Calu3 (cell line): ENCODE data around the gene SEMA6C. TPM values are rescaled to one million over a fixed set of nuclear protein-coding genes. Genes with fewer than 3 reads are reported as not detected.

Experiments
- BruUV-seq: library from RNA; stranded (reverse); fragments of 400-500 nt; replicated peaks from 2 replicates; lab custom pipeline; 2021; lab: Mats Ljungman, UMichigan
- CTCF ChIA-PET: fragments of 300-600 bp; sonication (Branson Sonifier 250); formaldehyde crosslinking; loops from one replicate; lab custom pipeline; 2022; ENCODE audit warnings: antibody characterized with exemption; lab: Charles Lee
- DNase-seq: peaks from one replicate; pipeline ENCODE4 v3.0.0; 2022
- H3K27ac Mint-ChIP-seq: one replicate; pipeline ENCODE4 v1.8.0; 2022; ENCODE audit warnings: mixed read lengths; ENCODE audit not compliant: unreplicated experiment
- H3K27me3 Mint-ChIP-seq: one replicate; pipeline ENCODE4 v1.8.0; 2022; ENCODE audit warnings: mixed read lengths; ENCODE audit not compliant: unreplicated experiment
- H3K36me3 Mint-ChIP-seq: one replicate; pipeline ENCODE4 v1.8.0; 2022; ENCODE audit warnings: mild to moderate bottlenecking, moderate library complexity, mixed read lengths; ENCODE audit not compliant: insufficient read depth, unreplicated experiment
- H3K4me1 Mint-ChIP-seq: one replicate; pipeline ENCODE4 v1.8.0; 2022; ENCODE audit warnings: mild to moderate bottlenecking, low read depth, mixed read lengths; ENCODE audit not compliant: unreplicated experiment
- H3K4me3 Mint-ChIP-seq: one replicate; pipeline ENCODE4 v1.8.0; 2022; ENCODE audit warnings: mild to moderate bottlenecking, low read depth, moderate library complexity, mixed read lengths; ENCODE audit not compliant: unreplicated experiment
- H3K9me3 Mint-ChIP-seq: one replicate; pipeline ENCODE4 v1.8.0; 2022; ENCODE audit warnings: low read depth, mixed read lengths; ENCODE audit not compliant: unreplicated experiment
- CTCF ChIP-seq: fragments of 200-600 bp; IDR thresholded peaks from one replicate; pipeline ENCODE4 v1.8.0; 2022; ENCODE audit warnings: antibody characterized with exemption; ENCODE audit not compliant: unreplicated experiment
- intact Hi-C: fragments of 100-400 bp; cut with micrococcal nuclease; formaldehyde crosslinking; loops from one replicate; pipeline ENCODE4 v1.10.0; 2022; ENCODE audit not compliant: unreplicated experiment
- total RNA-seq: library from RNA; stranded (reverse); gene quantifications from 2 replicates; pipeline ENCODE4 v1.2.3, GENCODE V29; 2022

The SEMA6C gene
- total RNA-seq, 1 experiment from 2014 or later = 2.5 TPM

DNA sequence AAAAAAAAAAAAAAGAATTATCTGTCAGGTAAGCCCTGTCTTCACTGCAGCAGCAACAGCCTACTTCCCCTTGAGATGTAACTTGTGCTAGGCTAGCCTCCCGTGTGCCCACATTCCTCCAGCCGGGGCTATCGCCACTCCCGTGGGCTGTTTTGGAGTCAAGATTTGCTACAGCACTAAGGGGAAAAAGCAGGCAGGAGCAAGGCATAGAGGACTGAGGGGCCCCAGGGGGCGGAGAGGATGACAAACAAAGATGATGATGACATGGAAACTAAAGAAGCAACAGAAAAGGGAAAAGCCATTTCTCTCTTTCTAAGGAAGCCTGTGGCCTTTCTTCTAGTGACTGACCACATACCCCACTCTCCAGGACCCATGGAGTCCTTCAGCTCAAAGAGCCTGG lies 11.9 kb upstream of the SEMA6C start:
- intact Hi-C loops = no loop called here

DNA sequence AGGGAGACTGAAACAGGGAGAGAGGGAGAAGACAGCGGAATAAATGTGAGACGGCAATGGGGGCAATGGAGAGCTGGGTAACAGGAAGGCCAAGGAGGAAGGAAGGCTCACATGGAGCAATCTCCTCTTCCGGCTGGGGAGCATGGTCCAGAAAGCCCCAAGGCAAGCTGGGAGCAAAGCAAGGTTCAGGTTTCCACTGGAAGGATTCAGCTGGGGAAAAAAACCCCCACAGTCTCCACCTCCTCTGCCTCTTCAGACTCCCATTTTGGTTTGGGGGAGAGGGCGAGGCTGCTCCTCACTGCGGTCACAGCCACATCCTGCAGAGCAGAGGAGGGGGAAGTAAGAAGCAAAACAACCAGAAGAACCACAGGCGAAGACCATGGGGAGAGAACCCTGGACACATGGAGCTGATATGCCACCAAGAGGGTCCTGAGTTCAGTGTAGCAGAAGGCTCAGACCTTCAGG lies 10.7 kb upstream of the SEMA6C start:
- Mint-ChIP-seq H3K9me3 (no peaks in the 10 kb centered on the region), H3K36me3 (no peaks in the 10 kb centered on the region), H3K4me3 (no peak overlapping the region), H3K27me3 (no peaks in the 10 kb centered on the region), H3K27ac (no peak overlapping the region), H3K4me1 (no peaks in the 10 kb centered on the region)
- intact Hi-C loops = loop anchor here (2.0 kb wide), 1 partner anchor 132 kb away; no protein-coding TSS in a partner anchor
- BruUV-seq = no TSS peak
- TF ChIP-seq CTCF = no peak
- CTCF ChIA-PET = interaction anchor here (1.7 kb wide), 1 partner anchor 57 kb away, joined by 27 read pairs; no protein-coding TSS in a partner anchor
- no peak for DNase-seq

More for the DNA sequence above, 11.9 kb upstream of the SEMA6C start:
- Mint-ChIP-seq H3K36me3 (no peaks in the 10 kb centered on the region), H3K4me1 (no peaks in the 10 kb centered on the region), H3K4me3 (no peak overlapping the region), H3K27ac (no peak overlapping the region), H3K9me3 (no peaks in the 10 kb centered on the region), H3K27me3 (no peaks in the 10 kb centered on the region)
- no TSS peak for BruUV-seq
- DNase-seq = no peak
- CTCF ChIA-PET = interaction anchor here (0.7 to 1.8 kb wide), 4 partner anchors 48 to 306 kb away, joined by 3 to 8 read pairs (median 5); partner anchors contain the start of gene GABPB2
- TF ChIP-seq CTCF = no peak

- no peak for DNase-seq
- H3K36me3 Mint-ChIP-seq = no peaks in the 10 kb centered on the region
Measured at GRCh38 chr1:151156515-151156819, 10.0 kb upstream of the SEMA6C start, which contains the start of gene TNFAIP8L2. TSS of gene TNFAIP8L2 (plus strand) at chr1:151156649. CDS start at chr1:151158698, 2,049 bp downstream.

GRCh38 chr1:151147665-151148064 lies 1.2 kb upstream of the SEMA6C start:
- BruUV-seq = no TSS peak
- no peak overlapping the region for H3K27ac Mint-ChIP-seq

More at GRCh38 chr1:151156515-151156819, 10.0 kb upstream of the SEMA6C start, which contains the start of gene TNFAIP8L2:
- Mint-ChIP-seq H3K4me1 (no peaks in the 10 kb centered on the region), H3K27ac (no peak within 1 kb of the TSS), H3K4me3 (no peak within 1 kb of the TSS), H3K27me3 (no peaks in the 10 kb centered on the region), H3K9me3 (no peaks in the 10 kb centered on the region)
- intact Hi-C loops = loop anchor here (1.0 to 2.0 kb wide), 2 partner anchors 57 to 132 kb away; no protein-coding TSS in a partner anchor
- no peak for TF ChIP-seq CTCF
- BruUV-seq = no TSS peak
- CTCF ChIA-PET = interaction anchor here (1.7 kb wide), 1 partner anchor 57 kb away, joined by 27 read pairs; no protein-coding TSS in a partner anchor

More at GRCh38 chr1:151147665-151148064, 1.2 kb upstream of the SEMA6C start:
- H3K36me3 Mint-ChIP-seq = peaks cover 10% of the 10 kb centered on the region
- H3K9me3 Mint-ChIP-seq = no peaks in the 10 kb centered on the region
- CTCF ChIA-PET = no interaction called here
- H3K4me3 Mint-ChIP-seq = no peak overlapping the region
- intact Hi-C loops = no loop called here
- no peaks in the 10 kb centered on the region for H3K4me1 Mint-ChIP-seq
- TF ChIP-seq CTCF = no peak
- H3K27me3 Mint-ChIP-seq = peaks cover 25% of the 10 kb centered on the region
- DNase-seq = no peak
